Measurements from ENCODE around the gene FANCE. TPM values are rescaled to one million over a fixed set of nuclear protein-coding genes. Genes with fewer than 3 reads are reported as not detected.

The FANCE gene
- total RNA-seq, 1 experiment from 2014 or later, result 16.1 TPM

DNA sequence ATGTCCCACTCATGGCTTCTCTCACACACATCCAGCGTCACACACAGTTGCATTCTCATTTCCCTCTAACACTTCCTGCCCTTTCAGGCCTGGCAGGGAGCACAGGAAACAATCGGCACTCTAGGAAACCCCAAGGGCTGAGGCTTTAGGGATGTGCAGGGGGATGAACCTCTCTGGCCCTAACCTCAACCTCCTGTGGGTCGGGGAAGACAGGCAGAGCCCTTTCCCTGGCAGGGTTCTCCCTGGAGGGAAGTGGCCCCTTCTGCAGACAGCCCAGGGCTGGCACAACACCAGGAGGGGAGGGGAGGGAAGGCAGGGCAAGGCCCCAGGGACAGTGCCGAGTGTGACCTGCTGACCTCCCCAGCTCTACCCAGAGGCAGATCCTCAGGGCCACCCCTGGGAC lies 42.0 kb downstream of the FANCE start (continued):
- TF ChIP-seq EGR1 (IDR thresholded peaks at IDR 0.05; ENCODE audit: low read depth), result no peak
- TF ChIP-seq, protein P1, sequence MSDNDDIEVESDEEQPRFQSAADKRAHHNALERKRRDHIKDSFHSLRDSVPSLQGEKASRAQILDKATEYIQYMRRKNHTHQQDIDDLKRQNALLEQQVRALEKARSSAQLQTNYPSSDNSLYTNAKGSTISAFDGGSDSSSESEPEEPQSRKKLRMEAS (IDR thresholded peaks at IDR 0.05), result no peak
- TF ChIP-seq, protein P2, sequence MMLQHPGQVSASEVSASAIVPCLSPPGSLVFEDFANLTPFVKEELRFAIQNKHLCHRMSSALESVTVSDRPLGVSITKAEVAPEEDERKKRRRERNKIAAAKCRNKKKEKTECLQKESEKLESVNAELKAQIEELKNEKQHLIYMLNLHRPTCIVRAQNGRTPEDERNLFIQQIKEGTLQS (IDR thresholded peaks at IDR 0.05), result no peak

DNA sequence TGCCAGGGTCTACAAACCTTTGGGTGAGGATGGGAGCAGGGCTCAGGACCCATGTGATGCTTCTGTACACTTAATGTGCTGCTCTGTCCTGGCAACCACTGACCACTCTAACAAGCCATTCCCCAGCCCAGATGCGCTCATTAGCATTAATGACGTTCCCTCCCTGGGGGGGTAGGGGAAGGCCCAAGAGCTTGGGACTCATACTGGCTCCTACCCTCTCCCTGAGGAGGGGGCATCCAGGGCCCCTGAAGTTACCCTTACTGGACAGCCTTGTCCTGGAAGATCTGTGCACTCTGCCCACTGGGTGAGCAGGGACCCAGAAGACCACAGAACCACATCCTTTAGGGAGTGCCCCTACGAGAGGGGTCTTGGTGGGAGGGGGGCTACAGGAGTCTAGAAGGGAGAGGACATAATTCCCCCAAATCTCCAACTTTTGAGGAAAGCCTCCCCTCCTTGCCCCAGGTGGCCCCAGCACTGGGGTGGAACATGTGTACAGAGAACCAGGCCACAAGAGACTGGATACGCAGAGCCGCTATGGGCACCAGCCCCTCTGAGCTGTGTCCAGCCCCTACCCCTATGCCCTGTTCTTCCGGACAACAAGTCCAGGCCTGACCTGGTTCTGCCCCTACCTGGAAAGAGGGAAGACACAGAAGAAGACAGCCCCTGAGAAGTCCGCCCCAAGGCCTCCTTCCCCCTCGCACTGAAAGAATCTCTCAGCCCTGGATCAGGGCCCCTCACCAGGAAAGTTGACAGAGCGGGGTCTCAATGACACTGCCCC lies 43.3 kb downstream of the FANCE start:
- TF ChIP-seq, protein P2 (IDR thresholded peaks at IDR 0.05), result no peak
- TF ChIP-seq JUND (IDR thresholded peaks at IDR 0.05) (no peak), TCF7L2 (IDR thresholded peaks at IDR 0.05; ENCODE audit: borderline replicate concordance, extremely low read depth, insufficient read depth, insufficient read length) (no peak), EZH2phosphoT487 (IDR thresholded peaks at IDR 0.05; ENCODE audit: borderline replicate concordance) (no peak), RAD21 (IDR thresholded peaks at IDR 0.05; ENCODE audit: low read depth) (no peak), YY1 (IDR thresholded peaks at IDR 0.05; ENCODE audit: extremely low read depth, insufficient replicate concordance, low read depth, low read length) (no peak), ZFX (IDR thresholded peaks at IDR 0.05) (no peak), FOSL1 (IDR thresholded peaks at IDR 0.05; ENCODE audit: low read depth) (no peak), ELF1 (IDR thresholded peaks at IDR 0.05; ENCODE audit: borderline replicate concordance, low read depth) (no peak), EGR1 (IDR thresholded peaks at IDR 0.05; ENCODE audit: low read depth) (no peak), ZNF274 (IDR thresholded peaks at IDR 0.05; ENCODE audit: low read depth, low read length) (no peak), EZH2 (IDR thresholded peaks at IDR 0.05) (no peak)
- TF ChIP-seq, protein P1 (IDR thresholded peaks at IDR 0.05), result no peak
- TF ChIP-seq, protein P3, sequence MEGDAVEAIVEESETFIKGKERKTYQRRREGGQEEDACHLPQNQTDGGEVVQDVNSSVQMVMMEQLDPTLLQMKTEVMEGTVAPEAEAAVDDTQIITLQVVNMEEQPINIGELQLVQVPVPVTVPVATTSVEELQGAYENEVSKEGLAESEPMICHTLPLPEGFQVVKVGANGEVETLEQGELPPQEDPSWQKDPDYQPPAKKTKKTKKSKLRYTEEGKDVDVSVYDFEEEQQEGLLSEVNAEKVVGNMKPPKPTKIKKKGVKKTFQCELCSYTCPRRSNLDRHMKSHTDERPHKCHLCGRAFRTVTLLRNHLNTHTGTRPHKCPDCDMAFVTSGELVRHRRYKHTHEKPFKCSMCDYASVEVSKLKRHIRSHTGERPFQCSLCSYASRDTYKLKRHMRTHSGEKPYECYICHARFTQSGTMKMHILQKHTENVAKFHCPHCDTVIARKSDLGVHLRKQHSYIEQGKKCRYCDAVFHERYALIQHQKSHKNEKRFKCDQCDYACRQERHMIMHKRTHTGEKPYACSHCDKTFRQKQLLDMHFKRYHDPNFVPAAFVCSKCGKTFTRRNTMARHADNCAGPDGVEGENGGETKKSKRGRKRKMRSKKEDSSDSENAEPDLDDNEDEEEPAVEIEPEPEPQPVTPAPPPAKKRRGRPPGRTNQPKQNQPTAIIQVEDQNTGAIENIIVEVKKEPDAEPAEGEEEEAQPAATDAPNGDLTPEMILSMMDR (IDR thresholded peaks at IDR 0.05 in 2 of 3, conservative IDR thresholded peaks at IDR 0.05 in 1 of 3; ENCODE audit: borderline replicate concordance in 1 of 3, insufficient read depth in 1 of 3, low read depth in 2 of 3, low read length in 2 of 3), result no peak
- TF ChIP-seq, protein P4, sequence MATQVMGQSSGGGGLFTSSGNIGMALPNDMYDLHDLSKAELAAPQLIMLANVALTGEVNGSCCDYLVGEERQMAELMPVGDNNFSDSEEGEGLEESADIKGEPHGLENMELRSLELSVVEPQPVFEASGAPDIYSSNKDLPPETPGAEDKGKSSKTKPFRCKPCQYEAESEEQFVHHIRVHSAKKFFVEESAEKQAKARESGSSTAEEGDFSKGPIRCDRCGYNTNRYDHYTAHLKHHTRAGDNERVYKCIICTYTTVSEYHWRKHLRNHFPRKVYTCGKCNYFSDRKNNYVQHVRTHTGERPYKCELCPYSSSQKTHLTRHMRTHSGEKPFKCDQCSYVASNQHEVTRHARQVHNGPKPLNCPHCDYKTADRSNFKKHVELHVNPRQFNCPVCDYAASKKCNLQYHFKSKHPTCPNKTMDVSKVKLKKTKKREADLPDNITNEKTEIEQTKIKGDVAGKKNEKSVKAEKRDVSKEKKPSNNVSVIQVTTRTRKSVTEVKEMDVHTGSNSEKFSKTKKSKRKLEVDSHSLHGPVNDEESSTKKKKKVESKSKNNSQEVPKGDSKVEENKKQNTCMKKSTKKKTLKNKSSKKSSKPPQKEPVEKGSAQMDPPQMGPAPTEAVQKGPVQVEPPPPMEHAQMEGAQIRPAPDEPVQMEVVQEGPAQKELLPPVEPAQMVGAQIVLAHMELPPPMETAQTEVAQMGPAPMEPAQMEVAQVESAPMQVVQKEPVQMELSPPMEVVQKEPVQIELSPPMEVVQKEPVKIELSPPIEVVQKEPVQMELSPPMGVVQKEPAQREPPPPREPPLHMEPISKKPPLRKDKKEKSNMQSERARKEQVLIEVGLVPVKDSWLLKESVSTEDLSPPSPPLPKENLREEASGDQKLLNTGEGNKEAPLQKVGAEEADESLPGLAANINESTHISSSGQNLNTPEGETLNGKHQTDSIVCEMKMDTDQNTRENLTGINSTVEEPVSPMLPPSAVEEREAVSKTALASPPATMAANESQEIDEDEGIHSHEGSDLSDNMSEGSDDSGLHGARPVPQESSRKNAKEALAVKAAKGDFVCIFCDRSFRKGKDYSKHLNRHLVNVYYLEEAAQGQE (IDR thresholded peaks at IDR 0.05; ENCODE audit: low read depth), result no peak
- Histone ChIP-seq H3K9me2 (ENCODE audit: insufficient read depth) (no peaks in the 10 kb centered on the region), H3K79me2 (ENCODE audit: insufficient read depth, low read length) (peaks cover 44% of the 10 kb centered on the region), H3K4me1 (ENCODE audit: control insufficient read depth in 1 of 2, insufficient read depth in 2 of 2, low read length in 2 of 2) (peaks cover 37 to 57% of the 10 kb centered on the region in 2 experiments), H3K36me3 (ENCODE audit: control insufficient read depth in 1 of 2, insufficient read depth in 2 of 2, low read length in 2 of 2) (no peaks in the 10 kb centered on the region), H3K9me3 (ENCODE audit: control insufficient read depth in 1 of 2, insufficient read depth in 1 of 2, low read depth in 1 of 2, low read length in 2 of 2) (no peaks in the 10 kb centered on the region), H3K4me3 (replicated peaks in 1 of 2; ENCODE audit: low read depth in 1 of 2, low read length in 2 of 2) (peak overlapping the region; percentile 65 to 79), H3K9ac (ENCODE audit: low read length) (peak overlapping the region; percentile 81), H4K20me1 (ENCODE audit: insufficient read depth) (no peaks in the 10 kb centered on the region), H3K27me3 (ENCODE audit: insufficient read depth, low read length) (no peaks in the 10 kb centered on the region), H3K27ac (ENCODE audit: low read depth, low read length) (peak overlapping the region; percentile 82), H2AFZ (ENCODE audit: low read depth, low read length, poor library complexity, severe bottlenecking) (no peak overlapping the region), H3K4me2 (ENCODE audit: low read length) (peak overlapping the region; percentile 96)
- intact Hi-C loops (cut with micrococcal nuclease), result no loop called here
- DNase-seq (ENCODE audit: low read depth, low spot score) (no peak), ATAC-seq (no peak)
- POLR2A ChIA-PET, result interaction anchor here (0.6 kb wide), 1 partner anchor 56 kb away, joined by 3 read pairs; no protein-coding TSS in a partner anchor
- CTCF ChIA-PET, result interaction anchor here (1.5 kb wide), 1 partner anchor 8 kb away, joined by 4 read pairs; no protein-coding TSS in a partner anchor
- RAD21 ChIA-PET (ENCODE audit: low non-redundant PET in 1 of 2, low total read pairs in 2 of 2, uncharacterized antibody in 2 of 2, unreplicated experiment in 2 of 2), result interaction anchor here in 1 of 2 experiments (0.6 kb wide), 1 partner anchor 359 kb away, joined by 3 read pairs; no protein-coding TSS in a partner anchor
- BruUV-seq (replicated peaks), result TSS peak; percentile 59

Measured in HCT116 (cell line).